Stimulated activated CD4-positive, alpha-beta T cell treated with anti-CD3 and anti-CD28 coated beads, Interleukin-2, amount 100 ng/mL, for 24 hours (primary cell): Measurements from ENCODE around the gene SPATA12.

Experiments used
- DNase-seq, 2 donors: peaks; one replicate each; pipeline ENCODE4 v3.0.0-alpha.2; 2020

The SPATA12 gene

DNA sequence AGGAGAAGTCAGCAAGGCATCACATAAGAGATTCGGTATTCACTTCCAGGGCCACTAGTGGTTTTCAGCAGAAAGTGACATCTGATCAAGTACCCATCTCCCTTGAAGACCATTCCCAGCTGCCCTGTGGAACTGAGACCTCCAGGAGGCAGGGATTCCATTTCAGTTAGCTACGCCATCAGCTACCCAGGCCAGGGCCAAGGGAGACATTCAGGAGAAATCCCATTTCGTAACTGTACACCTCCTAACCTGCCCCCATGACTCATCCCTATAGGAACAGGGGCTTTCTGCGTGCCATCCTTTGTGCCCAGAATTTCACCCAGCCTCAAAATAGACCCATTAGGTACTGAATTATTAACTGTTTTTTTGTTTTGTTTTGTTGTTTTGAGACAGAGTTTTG, 24.7 kb downstream of the SPATA12 start:
- DNase-seq: no peak

DNA sequence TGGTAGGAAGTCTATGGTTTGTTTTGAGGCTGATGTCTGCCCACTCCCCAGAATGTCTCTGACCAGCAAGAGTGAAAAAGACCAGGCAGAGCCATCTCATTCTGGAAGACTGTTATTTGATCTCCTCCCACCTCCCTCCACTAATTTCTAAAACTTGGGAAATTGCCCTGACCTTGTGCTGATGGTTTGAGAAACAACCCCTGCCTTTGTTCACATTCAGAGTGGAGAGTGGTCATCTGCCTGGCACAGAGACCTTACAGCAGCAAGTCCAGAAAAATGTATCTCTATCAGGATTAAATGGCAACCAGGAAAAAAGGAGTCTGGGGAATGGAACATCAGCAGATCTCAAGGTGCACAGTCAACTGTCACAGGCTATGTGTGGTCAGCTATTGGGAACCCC, 25.7 kb downstream of the SPATA12 start:
- no peak for DNase-seq

DNA sequence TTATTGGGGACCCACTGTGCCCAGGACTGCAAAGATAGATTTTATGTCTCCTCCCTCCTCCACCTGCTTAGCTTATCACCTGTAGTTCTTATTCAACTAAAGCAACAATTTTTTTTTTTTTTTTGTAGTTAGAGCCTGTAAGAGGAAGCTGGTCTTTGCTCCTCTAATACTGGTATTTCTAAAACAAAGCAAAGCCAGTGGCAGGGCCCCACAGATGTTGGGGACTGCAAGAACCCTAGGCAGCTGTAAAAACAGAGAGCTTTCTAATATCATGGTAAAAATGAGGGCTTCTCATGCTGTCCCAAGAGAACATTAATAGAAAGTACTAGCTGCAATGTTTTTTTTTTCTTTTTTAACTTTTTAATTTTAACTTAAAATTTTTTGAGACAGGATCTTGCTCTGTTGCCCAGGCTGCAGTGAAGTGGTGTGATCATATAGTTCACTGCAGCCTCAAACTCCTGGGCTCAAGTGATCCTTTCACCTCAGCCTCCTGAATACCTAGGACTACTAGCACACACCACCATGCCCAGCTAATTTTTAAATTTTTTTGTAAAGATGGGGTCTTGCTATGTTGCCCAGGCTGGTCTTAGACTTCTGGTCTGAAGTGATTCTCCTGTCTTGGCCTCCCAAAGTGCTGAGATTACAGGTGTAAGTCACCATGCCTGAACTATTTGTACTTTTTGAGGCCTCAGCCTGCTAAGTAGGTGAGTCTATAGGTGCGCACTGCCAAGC, 27.1 kb downstream of the SPATA12 start:
- no peak for DNase-seq

DNA sequence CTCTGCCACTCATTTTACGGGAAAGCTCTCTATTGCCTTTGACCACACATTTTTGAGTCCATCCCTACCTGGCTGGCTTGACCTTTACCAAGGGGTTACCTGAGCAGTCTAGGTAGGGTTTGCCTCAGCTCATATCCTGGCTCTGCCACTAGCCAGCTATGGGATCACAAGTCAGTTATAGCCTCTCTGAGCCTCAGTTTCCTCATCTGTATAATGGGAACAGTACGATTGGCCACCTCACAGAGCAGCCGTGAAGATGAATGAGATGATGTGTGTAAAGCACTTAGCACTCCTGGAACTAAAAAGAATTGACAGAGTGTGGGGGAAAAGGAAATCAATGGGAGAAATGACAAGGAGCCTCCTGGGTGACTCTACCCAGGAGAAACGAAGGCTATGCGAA, 28.0 kb downstream of the SPATA12 start:
- DNase-seq: no peak

DNA sequence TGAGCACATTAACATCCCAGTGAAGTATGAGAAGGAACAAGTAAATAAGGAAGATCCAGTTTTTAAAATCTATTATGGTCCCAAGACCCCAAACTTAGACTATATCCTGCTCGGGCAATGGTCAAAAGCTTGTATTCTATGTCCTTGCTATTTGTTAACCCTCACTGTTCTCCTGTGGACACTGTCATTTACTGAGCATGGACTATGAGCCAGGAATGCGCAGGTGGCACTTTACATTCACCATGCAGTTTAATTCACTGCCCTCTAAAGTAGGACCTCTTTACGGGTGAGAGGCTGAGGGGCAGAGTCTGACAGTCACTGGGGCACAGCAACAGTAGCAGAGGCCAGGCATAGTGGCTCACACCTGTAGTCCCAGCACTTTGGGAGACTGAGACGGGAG, 28.6 kb downstream of the SPATA12 start:
- no peak for DNase-seq

DNA sequence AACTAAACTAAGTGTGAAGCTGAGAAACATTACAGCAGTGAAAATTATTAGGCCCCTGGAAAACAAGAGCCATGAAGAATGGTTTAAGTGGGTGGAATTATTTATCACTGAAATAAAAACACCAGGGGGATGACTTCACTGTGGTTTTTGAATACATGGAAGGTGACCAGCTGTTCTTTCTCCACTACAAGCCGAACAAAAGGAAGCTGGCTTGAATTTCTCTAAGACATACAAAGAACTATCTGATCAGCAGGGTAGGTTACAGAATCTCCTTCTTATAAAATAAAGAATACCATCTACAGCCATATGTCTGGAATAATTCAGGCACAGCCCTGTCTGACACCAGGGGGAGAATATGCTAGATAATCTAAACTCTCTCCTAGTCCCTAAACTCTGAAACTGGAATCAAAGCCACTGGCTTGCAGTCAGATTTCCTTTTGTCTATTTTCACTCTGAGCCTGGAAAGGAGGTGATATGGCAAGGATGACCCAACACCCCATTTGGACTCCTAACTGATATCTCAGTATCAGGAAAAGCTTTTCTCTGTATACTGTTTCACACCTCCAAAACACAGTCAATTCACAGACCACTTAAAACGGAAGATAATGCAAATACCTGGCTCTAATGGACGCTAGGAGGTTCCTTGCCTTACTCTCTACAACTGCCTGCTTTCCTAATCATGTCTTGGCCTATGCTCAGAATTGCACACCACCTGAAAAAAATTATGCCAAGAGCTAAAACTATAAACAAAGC, 31.2 kb downstream of the SPATA12 start:
- DNase-seq: no peak

DNA sequence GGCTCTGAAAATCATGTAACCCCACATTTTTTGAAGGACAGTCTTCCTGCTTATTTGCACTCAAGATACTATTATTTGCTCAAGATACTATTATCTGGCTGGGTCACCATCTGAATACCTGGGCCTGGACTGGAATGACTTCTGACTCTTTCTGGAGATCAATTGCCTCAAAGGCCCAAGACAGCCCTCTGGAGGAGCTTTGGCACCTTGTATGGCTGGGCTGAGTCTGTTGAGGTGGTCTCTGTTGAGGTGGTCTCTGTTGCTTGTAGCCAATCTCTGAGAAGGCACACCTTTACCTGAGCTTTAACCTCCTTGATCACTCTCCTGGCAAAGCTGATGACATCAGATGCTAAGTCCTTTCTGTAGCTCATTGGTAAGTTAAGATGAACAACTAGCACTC, 33.0 kb downstream of the SPATA12 start:
- DNase-seq: no peak

DNA sequence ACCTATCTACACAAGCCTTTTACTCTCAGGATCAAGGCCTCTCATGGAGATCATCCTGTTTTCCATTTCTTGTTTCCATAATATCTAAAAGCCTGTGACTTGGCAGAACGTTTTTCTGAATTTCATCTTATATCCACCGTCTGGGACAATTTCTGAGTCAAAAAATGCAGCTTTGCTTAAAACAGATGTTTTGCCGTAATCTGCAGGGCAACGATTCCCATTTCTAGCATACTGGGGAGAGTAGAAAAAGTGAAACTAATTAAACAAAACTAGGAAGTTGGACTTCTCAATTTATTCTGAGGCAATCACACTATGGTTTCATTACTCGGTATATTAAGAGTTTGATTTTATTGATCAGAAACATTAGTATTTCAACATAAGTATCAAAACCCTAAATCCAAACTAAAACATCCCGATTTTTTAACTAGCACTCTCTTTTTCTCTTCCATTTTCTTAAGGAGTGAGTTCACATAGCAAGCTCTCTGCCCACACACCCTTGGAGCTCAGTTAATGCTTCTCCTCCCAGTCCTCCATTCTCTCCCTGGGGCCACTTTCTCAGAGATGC, 33.6 kb downstream of the SPATA12 start:
- DNase-seq: no peak

DNA sequence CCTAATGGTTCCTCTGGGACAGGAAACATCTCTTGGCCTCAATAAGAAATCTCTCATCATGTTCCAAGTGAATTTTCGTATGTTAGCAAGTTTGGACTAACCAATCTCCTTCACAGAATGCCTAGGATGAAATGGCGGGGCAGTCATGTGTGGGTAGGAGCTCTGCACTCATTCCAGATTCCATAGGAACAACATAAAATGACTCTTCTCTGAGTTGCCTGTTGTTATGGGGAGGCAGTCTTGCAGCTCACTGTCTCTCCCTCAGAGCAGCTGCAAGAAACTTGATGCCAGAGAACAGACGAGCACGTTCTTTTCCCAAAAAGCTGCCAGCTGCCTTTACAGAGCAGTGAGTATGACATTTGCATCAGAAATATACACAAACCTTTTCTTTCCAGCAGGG, 34.1 kb downstream of the SPATA12 start:
- DNase-seq: no peak

DNA sequence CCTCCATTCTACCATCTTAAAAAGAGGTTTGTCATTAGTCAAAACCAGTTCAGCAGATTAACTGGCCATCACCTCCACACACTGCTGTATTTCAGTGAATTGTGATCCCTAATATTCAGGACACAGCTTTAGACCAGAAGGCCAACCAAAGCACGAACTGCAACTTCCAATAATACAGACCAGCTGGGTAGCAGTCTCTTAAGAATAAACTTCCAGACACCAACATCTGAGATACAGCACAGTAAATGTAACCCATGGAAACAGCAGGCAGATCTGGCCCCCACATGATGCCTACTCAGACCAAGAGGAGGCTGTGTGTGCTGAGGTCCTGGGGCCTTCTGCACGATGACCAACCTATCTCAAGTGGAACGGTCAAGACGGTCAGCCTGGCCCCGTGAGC, 34.9 kb downstream of the SPATA12 start:
- DNase-seq: no peak

DNA sequence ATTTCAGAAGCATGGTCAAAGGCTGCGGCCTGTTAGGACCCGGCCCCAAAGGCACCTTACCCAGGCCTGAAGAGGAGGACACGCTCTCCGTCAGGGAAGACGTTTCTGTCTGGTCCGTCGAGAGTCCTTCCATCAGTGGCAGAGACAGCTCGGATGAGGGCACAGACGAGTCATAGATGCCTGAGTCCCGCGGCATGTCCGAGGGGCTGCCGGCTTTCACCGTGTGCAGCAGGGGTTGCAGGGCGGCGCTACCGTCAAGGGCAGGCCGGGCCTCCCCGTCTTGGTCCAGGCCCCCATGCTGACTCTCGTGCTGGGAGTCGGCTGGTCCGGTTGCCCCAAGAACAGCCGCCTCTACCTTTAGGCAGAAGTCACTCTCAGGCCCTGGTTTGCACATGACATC, 37.1 kb downstream of the SPATA12 start:
- DNase-seq: no peak

DNA sequence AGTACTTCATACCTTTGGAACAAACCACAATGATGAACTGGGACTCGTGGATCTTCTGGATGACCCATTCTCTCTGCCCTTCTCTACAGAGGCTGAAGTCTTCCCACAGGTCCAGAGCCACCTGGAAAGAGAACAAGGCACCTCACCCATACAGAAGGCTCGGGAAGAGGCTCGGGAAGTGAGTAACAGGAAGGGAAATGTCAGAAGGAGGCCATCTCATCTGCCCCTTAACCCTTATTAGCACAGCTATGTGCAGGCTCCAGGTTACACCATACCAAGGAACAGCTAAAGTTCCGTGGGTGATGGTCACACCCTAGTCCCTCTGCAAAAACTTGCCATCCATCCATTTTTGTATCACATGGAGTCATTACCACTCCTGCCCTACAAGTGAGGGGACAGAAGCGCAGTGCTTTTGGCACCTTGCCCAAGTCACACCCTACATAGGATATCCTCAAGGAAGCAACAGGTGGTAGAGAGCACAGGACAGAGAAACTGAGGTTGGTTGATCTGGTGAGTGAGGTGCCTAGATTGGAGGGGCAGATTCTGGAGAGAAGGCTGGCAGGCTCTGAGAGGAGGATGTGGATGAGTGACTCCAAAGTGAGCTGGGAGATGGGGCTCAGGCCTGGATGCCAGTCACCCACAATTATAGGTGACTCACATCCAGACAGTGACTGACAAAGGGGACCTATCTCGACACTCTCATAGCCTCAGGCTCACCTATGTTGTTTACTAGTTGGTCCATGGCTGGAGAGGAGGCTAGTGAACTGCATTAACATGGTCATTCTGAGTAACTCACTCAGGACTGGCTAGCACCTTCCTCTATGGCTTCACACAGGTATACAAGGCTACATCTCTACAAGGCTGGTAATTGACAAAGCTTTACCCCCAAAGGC, 38.2 kb downstream of the SPATA12 start:
- DNase-seq: no peak

DNA sequence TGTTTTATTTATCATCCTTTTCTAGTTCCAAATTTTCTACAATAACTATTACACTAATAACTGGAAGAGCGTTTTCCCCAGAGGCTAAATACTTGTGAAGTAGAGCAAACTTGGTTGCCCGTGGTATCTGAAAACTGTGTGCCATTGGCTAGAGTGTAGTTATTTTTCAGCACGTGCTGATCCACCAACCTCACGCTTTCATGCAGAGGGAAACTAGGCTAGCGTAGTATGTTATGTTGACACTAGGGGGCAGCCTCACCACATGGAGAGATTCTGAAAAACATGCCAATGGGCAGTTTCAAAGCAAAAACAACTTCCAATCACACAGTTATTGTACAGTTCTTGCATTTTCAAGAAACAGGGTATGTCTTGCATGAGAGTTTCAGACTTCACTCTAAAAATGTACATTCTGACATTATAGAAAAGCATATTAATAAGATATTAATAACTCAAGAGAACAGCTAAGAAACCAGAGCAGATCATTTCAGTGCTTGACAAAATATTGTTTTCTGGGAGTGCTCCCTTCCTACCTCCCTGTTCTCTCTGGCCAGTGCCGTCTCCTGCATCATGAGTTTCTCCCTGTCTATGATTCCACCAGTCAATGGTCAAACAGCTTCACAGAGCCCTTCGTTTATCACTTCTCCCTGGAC, 39.7 kb downstream of the SPATA12 start:
- peak; percentile 66 to 67 for DNase-seq

DNA sequence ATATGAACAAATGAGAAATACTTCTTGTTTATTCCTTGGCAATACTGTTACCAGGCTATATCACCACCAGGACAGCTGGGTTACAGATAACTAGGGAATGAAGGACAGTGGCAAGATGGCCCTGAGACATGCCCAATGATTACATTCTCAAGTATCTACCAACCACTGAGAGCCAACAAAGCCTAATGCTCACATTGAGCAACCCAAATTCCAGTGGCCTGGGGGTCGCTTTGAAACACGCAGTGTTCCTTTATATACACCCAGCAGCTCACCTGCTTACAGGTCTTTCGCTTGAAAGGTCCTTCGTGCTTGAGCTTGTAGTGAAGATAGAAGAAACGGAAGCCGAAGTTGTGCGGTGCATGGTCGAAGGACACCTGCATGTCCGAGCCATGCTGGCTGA, 45.1 kb downstream of the SPATA12 start:
- no peak for DNase-seq

DNA sequence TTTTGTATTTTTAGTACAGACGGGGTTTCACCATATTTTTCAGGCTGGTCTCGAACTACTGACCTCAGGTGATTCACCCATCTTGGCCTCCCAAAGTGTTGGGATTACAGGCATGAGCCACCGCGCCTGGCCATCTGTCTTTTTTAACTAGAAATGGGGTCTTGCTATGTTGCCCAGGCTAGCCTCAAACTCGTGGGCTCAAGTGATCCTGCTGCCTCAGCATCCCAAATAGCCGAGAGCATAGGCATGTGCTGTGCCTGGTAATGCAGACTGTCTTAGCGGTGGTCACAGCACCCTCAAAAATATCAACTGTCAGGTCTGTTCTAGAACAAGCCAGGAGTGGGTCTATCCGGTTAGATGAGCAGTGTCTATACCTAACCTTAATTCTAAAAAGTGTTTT, 48.2 kb downstream of the SPATA12 start:
- no peak for DNase-seq

DNA sequence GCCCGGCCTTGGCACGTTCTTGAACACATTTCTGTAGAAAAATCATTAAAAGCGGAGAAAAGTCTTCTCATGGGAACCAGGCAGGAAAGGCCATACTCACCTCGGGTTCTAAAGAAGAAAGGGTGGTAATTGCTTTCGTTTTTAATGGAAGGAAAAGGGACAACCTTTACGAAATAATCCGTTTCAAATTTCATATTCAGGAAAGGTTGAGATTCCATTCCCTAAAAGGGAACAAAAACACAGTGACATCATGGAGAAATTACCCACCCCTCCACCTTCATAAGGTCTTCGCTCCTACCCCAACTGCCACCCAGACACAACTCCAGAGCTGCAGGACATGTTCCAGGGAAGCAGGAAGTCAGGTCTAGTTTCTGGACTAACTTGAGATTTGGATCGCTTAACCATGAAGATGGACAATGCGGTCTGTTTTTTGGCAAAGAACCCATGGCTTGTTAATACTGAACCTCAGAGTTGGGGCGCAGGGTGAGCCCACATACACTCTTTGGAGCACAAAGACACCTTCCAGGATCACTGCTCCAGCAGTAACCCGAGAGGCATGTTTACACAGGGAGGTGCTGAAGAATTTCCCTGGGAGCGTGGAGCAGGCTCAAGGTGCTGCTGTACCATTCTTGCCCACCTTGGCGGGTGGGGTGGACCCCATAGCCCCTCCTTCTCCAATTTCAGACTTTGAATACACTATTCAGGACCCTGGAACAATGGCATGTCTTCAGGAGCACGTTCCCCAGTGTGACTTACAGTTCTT, 49.2 kb downstream of the SPATA12 start:
- DNase-seq: no peak

DNA sequence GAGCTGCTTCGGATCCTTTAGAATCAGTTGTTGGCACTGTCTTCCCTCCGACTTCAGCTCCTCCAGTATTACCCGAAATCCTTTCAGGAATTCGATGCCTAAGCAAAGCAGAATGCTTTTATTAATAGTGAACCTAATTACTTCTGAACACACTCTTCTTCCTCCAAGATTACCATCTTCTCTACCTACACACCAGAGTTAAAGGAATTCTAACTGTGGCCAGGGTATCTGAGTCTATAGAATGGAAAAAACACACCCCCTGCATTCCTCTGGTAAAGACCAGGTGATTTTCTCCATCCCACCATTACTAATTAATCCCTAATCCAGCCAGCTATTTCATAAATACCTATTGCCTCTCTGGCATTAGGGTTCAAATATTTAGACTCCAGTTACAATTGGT, 49.8 kb downstream of the SPATA12 start:
- DNase-seq: no peak

DNA sequence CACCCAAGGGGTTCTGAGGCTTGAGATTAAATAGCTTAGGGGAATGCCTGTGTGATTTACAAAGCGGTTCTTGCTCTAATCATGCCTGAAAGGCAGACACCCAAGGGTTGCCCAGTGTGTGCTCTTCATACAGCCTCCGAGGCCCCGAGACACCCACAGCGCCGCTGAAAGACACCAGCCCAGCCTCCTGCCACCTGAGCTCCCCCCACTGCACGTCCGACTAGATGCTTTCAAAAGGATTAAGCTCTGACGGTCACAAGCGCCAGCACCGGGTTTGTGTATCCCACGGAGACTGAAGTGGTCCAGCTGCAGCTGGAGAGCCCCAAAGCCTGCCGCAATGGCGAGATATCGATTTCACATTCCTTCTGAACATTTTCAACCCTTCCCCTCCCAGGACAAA, 50.3 kb downstream of the SPATA12 start:
- no peak for DNase-seq

DNA sequence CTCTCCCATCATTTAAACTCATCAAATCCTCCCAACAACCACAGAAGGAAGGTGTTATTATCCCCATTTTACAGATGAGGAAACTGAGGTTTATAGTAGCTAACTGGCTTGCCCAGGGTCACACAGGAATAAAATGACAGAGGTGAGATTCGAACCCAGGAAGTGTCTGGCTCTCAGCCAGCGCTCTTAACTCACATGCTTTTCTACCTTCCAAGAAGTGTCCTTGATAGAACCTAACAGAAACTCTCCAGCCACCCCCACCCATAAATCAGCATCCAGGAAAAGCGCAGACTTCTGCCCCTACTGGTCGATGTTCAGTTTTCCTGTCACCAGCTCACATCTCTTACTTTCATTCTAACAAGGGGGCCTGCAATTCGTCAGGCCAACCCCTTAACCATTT, 51.7 kb downstream of the SPATA12 start:
- no peak for DNase-seq

DNA sequence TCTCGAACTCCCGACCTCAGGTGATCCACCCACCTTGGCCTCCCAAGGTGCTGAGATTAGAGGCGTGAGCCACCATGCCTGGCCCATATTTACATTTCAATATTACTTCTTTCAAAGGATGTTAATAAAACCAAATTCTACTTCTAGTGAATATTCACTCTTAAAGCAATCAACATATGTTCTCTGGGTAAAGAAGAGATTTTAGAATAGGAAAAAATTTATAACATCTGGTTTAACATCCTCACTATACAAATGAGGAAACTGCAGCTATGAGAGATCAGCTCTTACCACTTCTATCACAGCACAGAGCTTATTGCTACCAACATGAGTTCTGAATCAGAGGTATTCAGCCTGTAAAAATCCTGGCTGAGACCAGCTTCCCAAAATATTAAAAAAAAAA, 56.0 kb downstream of the SPATA12 start:
- DNase-seq: no peak

DNA sequence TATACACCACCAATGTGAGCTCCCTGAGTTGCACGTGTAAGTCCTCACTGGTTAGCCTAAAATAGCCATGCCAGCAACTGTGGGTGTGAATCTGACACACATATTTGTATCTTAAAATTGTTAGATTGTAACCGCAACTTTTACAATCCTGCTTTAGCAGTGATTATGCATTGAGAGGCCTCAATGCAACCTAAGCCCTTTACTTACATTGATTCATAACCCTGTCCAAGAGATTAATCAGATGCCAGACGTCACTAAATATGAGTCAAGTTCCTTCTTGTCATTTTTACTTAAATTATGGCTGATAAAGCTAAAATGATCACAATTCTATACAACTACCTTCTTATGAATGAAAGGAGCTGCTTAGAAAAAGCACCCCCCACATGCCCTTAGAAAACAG, 57.8 kb downstream of the SPATA12 start:
- no peak for DNase-seq

DNA sequence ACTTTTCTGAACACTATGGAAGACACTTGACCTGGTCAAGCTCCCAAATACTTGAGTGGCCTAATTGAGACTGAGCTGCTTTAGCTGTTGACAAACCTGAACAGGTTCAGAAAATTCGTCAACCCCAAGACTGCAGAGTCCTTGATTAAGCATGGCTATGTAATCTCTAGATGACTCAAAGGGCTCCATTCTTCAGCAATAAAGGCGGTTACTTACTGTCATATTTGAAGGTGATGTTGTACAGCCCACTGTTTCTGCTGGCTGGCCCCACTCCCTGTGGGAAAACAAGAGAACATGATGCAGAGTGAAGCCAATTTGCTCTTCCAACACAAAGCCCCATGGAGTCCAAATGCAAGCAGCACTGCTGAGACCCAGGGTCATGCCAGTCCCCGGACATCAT, 59.6 kb downstream of the SPATA12 start:
- no peak for DNase-seq
